GM21526 (cell line): Measurements from ENCODE around the gene PANX1.
"Not testable (repeated sequence)": the region's sequence is repeated elsewhere in the genome, so short reads cannot be mapped to it uniquely, and the experiment has no call there.

ENCODE experiments used
- ATAC-seq: cut with Tn5 transposase; IDR thresholded peaks from one replicate; pipeline ENCODE4 v1.9.1; 2021; ENCODE audit warnings: moderate library complexity; ENCODE audit not compliant: unreplicated experiment, low FRiP score

The PANX1 gene, protein sequence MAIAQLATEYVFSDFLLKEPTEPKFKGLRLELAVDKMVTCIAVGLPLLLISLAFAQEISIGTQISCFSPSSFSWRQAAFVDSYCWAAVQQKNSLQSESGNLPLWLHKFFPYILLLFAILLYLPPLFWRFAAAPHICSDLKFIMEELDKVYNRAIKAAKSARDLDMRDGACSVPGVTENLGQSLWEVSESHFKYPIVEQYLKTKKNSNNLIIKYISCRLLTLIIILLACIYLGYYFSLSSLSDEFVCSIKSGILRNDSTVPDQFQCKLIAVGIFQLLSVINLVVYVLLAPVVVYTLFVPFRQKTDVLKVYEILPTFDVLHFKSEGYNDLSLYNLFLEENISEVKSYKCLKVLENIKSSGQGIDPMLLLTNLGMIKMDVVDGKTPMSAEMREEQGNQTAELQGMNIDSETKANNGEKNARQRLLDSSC

DNA sequence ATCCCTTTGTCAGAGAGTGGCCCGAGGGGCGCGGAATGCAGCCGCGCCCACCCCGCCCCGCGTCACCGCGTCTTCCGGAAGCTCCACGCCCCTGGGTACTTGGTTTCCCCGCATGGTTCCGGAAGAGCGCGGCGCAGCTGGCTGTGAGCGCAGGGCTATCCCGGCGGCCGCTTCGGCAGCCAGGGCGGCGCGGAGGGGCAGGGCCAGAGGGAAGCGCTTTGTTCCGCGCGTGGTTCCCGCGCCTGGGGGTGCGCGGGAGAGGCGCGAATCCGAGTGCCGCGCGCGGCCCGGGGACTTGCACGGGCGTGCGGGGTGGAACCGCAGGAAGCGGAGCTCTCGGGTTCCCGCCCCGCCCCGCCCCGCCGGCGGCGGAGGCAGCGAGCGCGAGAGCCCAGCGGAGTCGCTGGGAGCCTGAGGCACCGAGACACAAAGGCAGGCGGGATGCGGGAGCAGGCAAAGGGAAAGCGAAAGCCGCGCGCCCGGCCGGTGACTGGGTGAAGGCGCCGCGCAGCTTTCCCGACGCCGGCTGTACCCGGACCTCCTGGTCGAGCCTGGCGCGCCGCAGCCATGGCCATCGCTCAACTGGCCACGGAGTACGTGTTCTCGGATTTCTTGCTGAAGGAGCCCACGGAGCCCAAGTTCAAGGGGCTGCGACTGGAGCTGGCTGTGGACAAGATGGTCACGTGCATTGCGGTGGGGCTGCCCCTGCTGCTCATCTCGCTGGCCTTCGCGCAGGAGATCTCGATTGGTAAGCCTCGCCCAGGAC, at the start of gene PANX1:
Gene PANX1, plus strand, starts transcription at position 96 of the 766 bp plus-strand sequence. Its CDS starts 472 bp downstream, at position 568.
- ATAC-seq: peak; percentile 88

DNA sequence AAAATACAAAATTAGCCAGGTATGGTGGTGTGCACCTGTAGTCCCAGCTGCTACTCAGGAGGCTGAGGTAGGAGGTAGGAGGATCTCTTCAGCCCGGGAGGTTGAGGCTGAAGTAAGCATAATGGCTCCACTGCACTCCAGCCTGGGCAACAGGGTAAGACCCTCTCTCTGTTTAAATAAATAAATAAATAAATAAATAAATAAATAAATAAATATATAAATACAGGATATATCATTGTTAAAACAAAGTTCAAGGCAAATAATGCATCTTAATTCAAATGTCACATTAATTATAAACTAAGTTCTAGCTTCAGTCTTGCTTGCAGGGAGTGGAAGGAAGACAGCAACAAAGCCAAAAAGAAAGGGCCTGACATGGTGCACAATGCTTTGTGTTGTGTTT, 44.5 kb upstream of the PANX1 start:
- ATAC-seq: no peak

DNA sequence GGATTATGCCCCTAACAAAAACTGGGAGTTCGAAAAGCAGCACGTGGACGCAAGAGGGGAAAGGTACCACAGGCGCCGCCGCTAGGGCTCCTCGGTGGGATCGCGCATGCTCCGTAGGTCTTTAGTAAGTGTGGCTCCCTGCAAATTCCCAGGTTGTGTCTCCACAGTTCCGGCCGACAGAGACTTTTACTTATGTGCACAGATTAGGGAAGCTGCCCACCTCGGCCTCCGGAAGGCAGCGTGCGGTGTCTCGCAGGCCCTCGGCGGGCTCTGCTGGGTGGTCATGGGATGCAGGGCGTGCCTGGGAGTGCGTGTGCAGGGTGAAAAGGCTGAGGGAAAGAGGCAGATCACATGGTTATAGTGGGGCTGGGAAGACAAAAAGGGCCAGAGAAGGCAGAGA, 39.7 kb upstream of the PANX1 start:
- ATAC-seq: no peak

DNA sequence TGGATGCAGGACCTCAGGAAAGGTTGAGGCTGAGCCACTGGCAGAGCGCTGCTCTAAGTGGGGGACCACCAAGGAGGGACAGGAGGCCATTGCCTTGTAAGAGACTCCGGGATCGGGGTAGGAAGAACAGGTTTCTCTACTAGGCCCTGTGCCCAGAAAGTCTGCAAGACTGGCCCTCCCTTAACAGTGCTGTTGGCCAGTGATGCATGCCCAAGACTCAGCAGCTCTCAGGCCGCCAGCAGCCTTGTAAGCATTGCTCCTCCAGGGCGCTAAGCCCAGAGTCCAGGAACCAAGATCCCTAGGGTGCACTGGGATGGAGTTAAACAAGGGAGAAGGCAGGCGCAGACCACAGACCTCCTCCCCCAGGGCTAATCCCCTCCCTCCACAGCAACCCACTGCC, 39.3 kb upstream of the PANX1 start:
- ATAC-seq: no peak

DNA sequence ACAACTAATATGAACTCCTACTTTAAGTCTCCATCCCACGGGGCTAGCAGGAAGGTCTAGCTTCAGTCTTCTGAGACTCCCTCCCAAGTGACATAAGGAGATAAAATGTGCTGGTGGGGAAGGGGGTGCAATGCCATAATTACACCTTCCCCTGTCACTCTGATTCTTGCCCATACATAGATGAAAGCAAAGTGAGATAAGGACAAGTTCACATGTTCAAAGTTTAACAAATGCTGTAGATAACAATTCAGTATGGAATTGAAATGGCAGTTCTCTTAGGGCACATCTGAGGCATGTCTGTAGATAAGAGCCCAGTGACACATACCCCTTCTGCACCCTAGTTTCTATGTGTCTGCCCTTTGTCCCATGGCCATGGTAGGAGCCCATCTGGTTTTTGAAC, 38.2 kb upstream of the PANX1 start:
- ATAC-seq: no peak

DNA sequence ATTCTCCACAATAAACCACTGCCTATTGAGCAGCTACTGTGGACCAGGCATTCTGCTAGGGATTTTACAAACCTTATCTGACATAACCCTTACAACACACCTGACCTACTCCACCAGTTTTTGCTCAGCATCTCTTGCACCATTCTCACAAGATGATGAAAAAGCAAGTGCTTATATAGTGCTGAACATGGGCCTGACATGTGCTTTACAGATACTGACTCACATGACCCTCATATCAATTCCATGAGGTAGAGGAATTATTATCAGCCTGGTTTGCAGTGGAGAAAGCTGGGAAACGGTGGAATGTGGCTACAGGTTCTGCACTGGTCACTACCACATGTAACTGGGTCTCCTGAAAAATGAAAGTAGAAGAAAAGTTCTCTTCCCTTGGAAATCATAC, 37.5 kb upstream of the PANX1 start:
- no peak for ATAC-seq

DNA sequence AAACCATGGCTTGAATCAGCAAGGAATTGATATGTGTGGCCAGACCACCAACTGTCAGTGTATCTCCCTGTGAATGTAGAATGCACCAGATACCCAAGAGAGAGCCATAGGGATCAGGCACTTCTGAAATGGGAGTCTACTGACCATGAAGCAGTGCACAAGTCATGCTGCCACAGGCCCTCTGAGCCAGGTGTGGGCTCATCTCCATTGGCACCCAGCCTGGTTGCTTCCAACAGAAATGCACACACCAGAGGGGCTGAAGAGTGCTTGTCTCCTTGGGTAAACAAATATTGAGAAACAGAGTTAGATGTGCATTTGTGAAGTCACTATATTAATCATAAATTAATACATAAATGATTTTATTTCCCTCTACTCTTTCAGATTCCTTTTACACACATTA, 28.4 kb upstream of the PANX1 start:
- no peak for ATAC-seq

DNA sequence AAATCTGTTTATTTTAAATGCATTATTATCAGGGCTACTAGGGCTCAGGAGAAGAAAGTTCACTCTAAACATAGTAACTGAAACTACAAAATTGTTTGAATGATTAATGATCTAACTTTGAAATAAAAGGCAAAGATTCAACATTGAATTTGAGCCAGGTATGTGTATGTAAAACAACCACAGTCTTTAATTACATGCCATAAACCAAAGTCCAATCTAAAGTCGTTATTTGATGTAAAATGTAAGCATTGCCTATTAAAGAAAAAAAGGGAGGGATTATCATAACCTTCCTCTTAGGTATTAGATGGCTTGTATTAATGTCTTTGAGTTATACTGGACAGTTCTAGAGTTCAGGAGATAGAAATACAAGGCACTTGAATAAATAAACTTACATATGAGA, 25.2 kb upstream of the PANX1 start:
- ATAC-seq: no peak

DNA sequence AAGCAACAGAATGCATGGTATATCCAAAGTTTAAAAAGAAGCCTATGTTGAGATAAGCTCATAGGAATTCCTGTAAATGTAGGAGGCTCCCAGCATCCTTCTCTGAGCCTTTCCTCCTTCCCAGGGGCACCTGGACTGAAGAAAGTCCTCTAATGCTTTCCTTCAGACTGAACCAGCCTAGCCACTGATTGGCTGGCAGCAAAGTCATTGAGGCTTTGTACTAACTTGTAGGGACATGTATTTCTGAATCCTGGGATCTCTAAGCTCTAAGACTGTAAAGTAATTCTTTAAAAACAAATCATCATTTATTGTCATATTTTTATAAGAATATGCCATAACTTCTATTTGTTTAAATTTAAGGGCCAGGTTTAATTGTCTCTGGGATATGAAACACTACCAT, 23.9 kb upstream of the PANX1 start:
- no peak for ATAC-seq

DNA sequence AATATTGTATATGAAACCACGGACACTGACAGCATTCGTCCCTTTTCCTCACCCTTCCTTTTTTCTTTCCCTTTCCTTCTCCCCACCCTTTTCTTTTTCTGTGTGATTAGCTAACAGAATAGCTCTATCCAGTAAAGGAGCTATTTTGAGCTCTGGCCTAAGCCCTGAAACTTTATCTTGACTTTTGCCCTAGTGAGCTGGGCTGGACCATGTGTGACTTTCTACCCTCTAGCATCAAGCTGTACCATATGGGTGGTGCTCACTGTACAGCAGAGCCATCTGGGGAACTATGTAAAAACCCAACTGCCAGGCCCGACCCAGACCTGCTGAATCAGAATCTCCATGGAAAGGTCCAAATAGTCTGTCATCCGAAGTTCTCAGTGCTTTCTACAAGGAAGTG, 21.9 kb upstream of the PANX1 start:
- no peak for ATAC-seq

DNA sequence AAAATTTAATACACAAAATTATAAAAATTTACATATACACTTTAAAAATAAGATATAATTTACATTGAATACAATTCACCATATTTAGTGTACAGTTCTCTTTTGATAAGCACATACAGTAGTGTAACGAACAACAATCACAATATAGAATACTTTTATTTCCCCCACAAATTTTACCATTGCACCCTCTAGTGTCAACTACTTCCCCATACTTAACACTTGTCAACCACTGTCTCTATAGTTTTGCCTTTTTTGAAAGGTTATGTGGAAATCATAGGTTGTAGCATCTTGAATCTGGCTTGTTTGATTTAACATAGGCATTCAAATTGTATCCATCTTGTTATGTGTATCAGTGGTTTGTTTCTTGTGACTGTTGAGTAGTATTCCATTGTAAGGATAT, 21.3 kb upstream of the PANX1 start:
- ATAC-seq: no peak

DNA sequence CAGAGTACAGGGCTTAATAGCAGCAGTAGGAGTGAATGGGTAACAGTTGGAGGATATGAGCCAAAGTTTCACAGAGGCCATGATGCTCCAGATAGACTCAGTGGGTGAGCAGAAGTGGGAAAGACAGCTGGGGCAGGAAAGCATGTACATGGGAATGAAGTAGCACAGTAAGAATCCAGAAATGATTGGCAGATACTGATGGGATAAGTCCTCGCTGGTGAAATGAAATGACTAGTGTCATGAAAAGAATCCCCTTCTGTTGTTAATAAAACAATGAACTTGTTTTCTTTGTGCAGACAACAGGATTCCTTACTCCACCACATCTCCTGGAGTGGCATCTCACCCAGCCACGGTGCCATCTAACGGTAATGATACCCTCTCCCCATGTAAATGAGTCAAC, 17.4 kb upstream of the PANX1 start:
- ATAC-seq: no peak

DNA sequence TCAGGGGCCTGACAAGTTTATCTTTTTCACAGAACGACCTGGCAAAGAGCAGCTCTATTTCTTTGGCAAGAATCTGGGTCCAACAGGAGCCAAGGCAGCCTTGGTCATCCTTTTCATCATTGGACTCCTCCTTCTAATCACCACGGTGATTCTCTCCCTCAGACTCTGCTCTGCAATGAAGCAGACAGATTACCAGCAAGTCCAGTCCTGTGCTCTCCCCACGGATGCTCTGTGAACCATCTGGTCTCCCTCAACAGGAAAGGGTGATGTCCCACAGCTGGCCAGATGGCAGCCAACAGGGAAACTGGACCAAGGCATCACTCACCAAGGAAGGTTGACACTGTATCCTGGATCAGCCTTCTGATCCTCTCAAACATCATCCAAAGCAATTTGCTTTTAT, 17.0 kb upstream of the PANX1 start:
- ATAC-seq: no peak

DNA sequence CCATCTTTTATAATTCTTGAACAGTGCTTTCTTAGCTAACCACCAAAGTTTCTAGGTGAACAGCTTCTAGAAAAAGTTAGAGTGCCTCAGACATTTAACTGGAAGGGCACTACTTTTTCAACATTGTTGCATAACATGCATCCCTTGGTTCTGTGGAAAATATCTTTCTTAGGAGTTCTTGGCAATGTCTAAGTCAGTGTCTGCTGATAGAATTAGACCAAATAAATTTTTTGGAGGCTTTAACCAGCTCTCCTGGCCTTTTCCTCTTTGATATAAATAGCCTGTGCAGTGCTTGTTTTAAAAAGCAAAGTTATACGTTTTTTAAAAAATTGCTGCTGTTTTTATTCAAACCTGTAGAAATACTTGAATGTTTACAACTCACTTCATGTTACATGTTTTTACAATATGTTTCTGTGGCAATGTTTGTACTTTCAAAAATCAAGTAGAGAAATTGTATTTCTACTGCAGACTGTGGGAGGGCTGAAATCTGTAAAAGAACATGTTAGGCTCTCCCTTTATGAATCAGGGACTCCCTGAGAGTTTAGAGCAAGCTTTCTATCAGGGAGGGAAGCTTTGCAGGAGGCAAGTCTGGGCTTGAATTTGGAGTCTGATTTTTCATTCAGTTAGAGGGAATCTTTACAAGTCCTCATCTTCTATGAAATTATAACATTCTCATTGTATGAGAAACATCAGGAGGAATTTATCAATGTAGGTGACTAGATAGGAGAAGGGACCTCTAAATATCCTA, 16.3 kb upstream of the PANX1 start:
- ATAC-seq: no peak

DNA sequence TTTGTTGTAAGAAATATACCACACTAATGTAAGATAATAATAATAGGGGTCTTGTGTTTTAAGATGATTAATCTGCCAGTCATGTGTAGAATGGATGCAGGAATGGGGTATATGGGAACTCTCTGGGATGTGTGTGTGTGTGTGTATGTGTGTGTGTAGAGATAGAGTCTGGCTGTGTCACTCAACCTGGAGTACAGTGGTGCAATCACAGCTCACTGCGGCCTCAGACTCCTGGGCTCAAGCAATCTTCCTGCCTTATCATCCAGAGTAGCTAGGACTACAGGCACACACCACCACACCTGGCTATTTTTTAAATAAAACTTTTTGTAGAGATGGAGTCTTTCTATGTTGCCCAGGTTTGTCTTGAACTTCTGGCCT, 11.5 kb upstream of the PANX1 start:
- no peak for ATAC-seq

DNA sequence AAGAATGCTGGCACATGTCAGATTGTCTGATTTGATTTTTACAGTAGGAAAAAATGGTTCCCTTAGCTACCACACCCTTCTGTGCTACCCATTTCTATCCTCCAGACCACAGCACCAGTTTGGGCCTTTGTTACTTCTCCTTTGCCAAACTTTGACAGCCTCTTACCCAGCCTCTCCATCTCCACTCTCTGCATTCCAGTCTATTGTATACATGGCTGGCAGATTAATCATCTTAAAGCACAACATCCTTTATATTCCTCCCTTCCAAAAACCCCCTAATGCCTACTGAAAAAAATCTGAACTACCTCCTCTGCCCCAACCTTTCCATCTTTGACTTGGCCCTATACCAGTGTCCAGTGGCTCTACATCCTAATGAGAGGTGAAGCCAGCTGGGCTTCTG, 10.8 kb upstream of the PANX1 start:
- ATAC-seq: no peak

DNA sequence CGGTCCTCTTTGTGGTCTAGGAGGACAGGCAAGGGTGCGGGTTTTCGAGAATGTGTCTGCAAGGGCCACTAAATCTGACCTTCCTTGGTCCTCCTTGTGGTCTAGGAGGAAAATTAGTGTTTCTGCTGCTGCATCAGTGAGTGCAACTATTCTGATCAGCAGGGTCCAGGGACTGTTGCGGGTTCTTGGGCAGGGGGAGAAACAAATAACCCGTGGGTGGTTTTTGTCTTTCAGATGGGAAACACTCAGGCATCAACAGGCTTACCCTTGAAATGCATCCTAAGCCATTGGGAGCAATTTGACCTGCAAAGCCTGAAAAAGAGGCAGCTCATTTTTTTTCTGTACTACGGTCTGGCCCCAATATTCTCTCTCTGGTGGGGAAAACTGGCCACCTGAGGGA, 9.0 kb upstream of the PANX1 start:
- ATAC-seq: not testable (repeated sequence)

DNA sequence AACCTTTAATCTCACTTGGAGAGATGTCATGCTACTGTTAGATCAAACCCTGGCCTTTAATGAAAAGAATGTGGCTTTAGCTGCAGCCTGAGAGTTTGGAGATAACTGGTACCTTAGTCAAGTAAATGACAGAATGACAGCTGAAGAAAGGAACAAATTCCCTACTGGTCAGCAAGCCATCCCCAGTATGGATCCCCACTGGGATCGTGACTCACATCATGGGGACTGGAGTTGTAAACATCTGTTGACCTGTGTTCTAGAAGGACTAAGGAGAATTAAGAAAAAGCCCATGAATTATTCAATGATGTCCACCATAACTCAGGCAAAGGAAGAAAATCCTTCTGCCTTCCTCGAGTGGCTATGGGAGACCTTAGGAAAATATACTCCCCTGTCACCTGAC, 8.1 kb upstream of the PANX1 start:
- ATAC-seq: not testable (repeated sequence)

DNA sequence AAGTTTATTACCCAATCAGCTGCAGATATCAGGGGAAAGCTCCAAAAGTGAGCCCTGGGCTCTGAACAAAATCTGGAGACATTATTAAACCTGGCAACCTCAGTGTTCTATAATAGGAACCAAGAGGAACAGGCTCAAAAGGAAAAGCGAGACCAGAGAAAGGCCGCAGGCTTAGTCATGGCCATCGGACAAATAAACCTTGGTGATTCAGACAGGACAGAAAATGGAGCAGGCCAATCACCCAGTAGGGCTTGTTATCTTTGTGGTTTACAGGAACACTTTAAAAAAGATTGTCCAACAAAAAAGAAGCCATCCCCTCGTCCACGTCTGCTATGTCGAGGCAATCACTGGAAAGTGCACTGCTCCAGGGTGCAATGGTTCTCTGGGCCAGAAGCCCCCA, 7.7 kb upstream of the PANX1 start:
- no peak for ATAC-seq

DNA sequence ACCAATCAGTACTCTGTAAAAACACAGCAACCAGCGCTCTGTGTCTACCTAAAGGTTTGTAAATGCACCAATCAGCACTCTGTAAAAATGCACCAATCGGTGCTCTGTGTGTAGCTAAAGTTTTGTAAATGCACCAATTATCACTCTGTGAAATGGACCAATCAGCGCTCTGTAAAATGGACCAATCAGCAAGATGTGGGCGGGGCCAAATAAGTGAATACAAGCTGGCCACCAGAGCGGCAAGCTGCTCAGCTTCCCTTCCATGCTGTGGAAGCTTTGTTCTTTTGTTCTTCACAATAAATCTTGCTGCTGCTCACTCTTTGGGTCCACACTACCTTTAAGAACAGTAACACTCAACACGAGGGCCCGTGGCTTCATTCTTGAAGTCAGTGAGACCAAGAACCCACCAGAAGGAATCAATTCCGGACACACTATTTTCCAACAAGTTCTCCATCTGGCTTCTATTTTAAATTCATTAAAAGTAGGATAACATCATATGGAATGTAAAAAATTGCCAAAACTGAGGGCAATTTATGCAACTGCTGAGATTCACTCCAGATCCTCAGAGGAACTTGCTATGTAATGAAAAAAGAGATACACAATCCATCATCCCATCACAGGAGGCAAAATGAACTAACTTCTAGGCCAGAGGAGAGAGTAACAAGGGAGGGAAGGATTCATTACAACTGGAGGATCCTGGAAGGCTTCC, 3.1 kb upstream of the PANX1 start:
- ATAC-seq: no peak

DNA sequence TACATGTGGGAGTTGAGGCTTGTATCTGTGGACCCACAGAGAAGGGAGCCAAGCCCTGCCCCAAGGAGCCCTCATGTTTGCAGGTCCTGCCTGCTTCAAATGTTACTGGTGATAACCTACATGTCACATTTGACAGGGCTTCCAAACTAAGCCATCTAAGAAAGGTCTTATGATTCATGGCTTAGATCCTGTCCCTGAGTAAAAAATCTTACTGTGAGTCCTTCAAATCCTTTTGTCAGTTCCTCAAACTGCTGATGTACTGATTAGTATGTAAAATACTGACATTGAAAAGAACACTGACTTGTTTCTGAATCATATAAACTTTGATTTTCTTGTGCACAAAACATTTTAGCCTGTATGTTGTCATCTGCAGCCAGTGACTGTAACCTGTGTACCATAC, 1.0 kb upstream of the PANX1 start:
- ATAC-seq: no peak
